Measurements from ENCODE around the gene TMEM185B.

DNA sequence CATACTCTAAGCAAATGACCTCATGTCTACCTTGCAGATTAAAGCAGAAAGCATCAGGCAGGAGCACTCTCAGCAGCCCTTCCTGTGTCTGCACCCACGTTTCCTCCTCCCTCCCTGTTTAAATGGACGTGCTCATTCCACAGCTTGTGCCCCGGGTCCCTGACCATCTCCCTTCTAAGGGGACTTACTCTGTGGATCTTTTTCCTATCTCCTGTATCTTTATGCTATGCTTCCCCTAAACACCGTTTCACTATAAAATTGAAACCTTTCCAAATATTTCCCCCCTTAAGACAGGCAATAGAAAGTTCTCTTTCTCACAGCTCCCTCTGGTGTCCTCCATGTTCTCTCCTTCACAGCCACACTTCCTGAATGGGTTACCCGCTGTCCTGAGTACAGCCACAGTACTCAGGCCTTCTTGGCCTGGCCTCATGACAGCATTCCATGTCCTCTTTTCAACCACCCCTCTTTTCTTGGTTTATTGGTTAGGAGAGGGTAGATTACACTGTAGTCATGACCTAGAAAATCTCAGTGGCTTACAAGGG, 41.1 kb downstream of the TMEM185B start:
- TF ChIP-seq EZH2 (IDR thresholded peaks at IDR 0.05; ENCODE audit: borderline replicate concordance, low read depth, low read length, severe bottlenecking) (no peak), POLR2A (IDR thresholded peaks at IDR 0.05; ENCODE audit: low read depth, low read length) (no peak), POLR2AphosphoS5 (IDR thresholded peaks at IDR 0.05; ENCODE audit: insufficient read depth, low read depth, low read length) (no peak), GATA2 (IDR thresholded peaks at IDR 0.05; ENCODE audit: insufficient read depth, insufficient read length, low read depth, low read length) (no peak), FOS (IDR thresholded peaks at IDR 0.05; ENCODE audit: borderline replicate concordance, insufficient read depth, low read length) (no peak), JUN (IDR thresholded peaks at IDR 0.05; ENCODE audit: borderline replicate concordance, insufficient read depth, insufficient read length, low read depth) (no peak), MYC (IDR thresholded peaks at IDR 0.05; ENCODE audit: low read depth, low read length) (no peak)
- TF ChIP-seq, protein P1, sequence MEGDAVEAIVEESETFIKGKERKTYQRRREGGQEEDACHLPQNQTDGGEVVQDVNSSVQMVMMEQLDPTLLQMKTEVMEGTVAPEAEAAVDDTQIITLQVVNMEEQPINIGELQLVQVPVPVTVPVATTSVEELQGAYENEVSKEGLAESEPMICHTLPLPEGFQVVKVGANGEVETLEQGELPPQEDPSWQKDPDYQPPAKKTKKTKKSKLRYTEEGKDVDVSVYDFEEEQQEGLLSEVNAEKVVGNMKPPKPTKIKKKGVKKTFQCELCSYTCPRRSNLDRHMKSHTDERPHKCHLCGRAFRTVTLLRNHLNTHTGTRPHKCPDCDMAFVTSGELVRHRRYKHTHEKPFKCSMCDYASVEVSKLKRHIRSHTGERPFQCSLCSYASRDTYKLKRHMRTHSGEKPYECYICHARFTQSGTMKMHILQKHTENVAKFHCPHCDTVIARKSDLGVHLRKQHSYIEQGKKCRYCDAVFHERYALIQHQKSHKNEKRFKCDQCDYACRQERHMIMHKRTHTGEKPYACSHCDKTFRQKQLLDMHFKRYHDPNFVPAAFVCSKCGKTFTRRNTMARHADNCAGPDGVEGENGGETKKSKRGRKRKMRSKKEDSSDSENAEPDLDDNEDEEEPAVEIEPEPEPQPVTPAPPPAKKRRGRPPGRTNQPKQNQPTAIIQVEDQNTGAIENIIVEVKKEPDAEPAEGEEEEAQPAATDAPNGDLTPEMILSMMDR (IDR thresholded peaks at IDR 0.05; ENCODE audit: extremely low read depth in 1 of 2, insufficient read depth in 1 of 2, low read depth in 1 of 2, low read length in 2 of 2) = no peak
- TF ChIP-seq, protein P2, sequence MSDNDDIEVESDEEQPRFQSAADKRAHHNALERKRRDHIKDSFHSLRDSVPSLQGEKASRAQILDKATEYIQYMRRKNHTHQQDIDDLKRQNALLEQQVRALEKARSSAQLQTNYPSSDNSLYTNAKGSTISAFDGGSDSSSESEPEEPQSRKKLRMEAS (IDR thresholded peaks at IDR 0.05; ENCODE audit: insufficient read depth, insufficient read length) = no peak
